Mucosa of descending colon (tissue), 3 donors: ENCODE measurements around the gene SGPP2. TPM values are rescaled to one million over a fixed set of nuclear protein-coding genes. Genes with fewer than 3 reads are reported as not detected.
"Not testable (repeated sequence)": the region's sequence is repeated elsewhere in the genome, so short reads cannot be mapped to it uniquely, and the experiment has no call there.

ENCODE experiments used
- ATAC-seq: fragments of 200-7000 bp; cut with Tn5 transposase; one replicate; pipeline ENCODE4 v1.9.1; 2020; ENCODE audit warnings: mild to moderate bottlenecking, moderate library complexity
- DNase-seq, 3 donors: peaks; one replicate each; pipeline ENCODE4 v3.0.0-alpha.2; 2020
- H3K36me3 ChIP-seq: fragments of 200-600 bp; one replicate; pipeline ENCODE4 v1.8.0; 2021; ENCODE audit warnings: low read depth, mild to moderate bottlenecking
- H3K4me1 ChIP-seq: fragments of 200-600 bp; one replicate; pipeline ENCODE4 v1.8.0; 2021; ENCODE audit warnings: low read depth, mild to moderate bottlenecking
- H3K4me3 ChIP-seq: fragments of 200-600 bp; one replicate; pipeline ENCODE4 v1.8.0; 2021; ENCODE audit warnings: mild to moderate bottlenecking
- H3K9me3 ChIP-seq: fragments of 200-600 bp; one replicate; pipeline ENCODE4 v1.8.0; 2021; ENCODE audit warnings: mild to moderate bottlenecking
- CTCF ChIP-seq: fragments of 200-600 bp; IDR thresholded peaks from one replicate; pipeline ENCODE4 v1.8.0; 2022; ENCODE audit warnings: antibody characterized with exemption, mild to moderate bottlenecking
- intact Hi-C, 2 donors: fragments of 100-400 bp; cut with DNase I in 1 of 2; cut with micrococcal nuclease in 1 of 2; formaldehyde crosslinking; loops; one replicate each; pipeline versions ENCODE4 v1.11.0 to v1.11.1; 2022; cut with DNase I, micrococcal nuclease
- total RNA-seq, 3 donors: library from RNA; stranded (reverse); fragmentation: NEBNext Ultra II Directional in 2 of 3; extraction: Animal tissue kit (Norgen Biotek cat#: 25700) in 2 of 3; gene quantifications; one replicate each; pipeline versions ENCODE4 v1.2.1 to v1.2.4, GENCODE V29; 2021 to 2023
- donor health status: DM: no; HTN: no; CAD: no; lungs with moderate emphysema.
- donor health status: DM: no; HTN: no; CAD: no.
- donor health status: DM: no; HTN: yes; CAD: no.

Gene SGPP2
- total RNA-seq, 3 donors from 2014 or later = 31.3 to 101 (median 75.2) TPM

- no peak for ATAC-seq
- Histone ChIP-seq H3K4me3 (no peak overlapping the region), H3K4me1 (peaks cover 31% of the 10 kb centered on the region), H3K36me3 (no peaks in the 10 kb centered on the region), H3K9me3 (no peaks in the 10 kb centered on the region)
- DNase-seq = no peak
- intact Hi-C loops = no loop called here
- no peak for TF ChIP-seq CTCF
Observed at GRCh38 chr2:222430071-222430470, 5.7 kb downstream of the SGPP2 start.

- ATAC-seq = no peak
- TF ChIP-seq CTCF = no peak
- Histone ChIP-seq H3K9me3 (no peaks in the 10 kb centered on the region), H3K4me1 (peaks cover 33% of the 10 kb centered on the region), H3K4me3 (no peak overlapping the region), H3K36me3 (no peaks in the 10 kb centered on the region)
- DNase-seq = no peak
- intact Hi-C loops = no loop called here
Observed at GRCh38 chr2:222430681-222431080, 6.3 kb downstream of the SGPP2 start.

GRCh38 chr2:222431869-222432268, 7.5 kb downstream of the SGPP2 start:
- TF ChIP-seq CTCF = no peak
- Histone ChIP-seq H3K9me3 (no peaks in the 10 kb centered on the region), H3K4me1 (peaks cover 32% of the 10 kb centered on the region), H3K36me3 (no peaks in the 10 kb centered on the region), H3K4me3 (no peak overlapping the region)
- intact Hi-C loops = no loop called here
- no peak for DNase-seq
- ATAC-seq = no peak

- H3K4me3 ChIP-seq = no peak overlapping the region
- ATAC-seq = peak; percentile 55
- intact Hi-C loops = no loop called here
- no peaks in the 10 kb centered on the region for H3K9me3 ChIP-seq
- no peak for TF ChIP-seq CTCF
- H3K4me1 ChIP-seq = peaks cover 25% of the 10 kb centered on the region
- no peak for DNase-seq
- H3K36me3 ChIP-seq = no peaks in the 10 kb centered on the region
Observed at GRCh38 chr2:222433332-222434173, 9.2 kb downstream of the SGPP2 start.

- intact Hi-C loops = no loop called here
- Histone ChIP-seq H3K36me3 (no peaks in the 10 kb centered on the region), H3K4me1 (peaks cover 25% of the 10 kb centered on the region), H3K4me3 (no peak overlapping the region), H3K9me3 (no peaks in the 10 kb centered on the region)
- no peak for ATAC-seq
- no peak for DNase-seq
- TF ChIP-seq CTCF = no peak
Observed at GRCh38 chr2:222434204-222434603, 9.9 kb downstream of the SGPP2 start.

- H3K36me3 ChIP-seq, H3K9me3 ChIP-seq, H3K4me3 ChIP-seq, intact Hi-C loops: not testable (repeated sequence)
- ATAC-seq (peak; percentile 47), DNase-seq (peak in 1 of 3 donors; percentile 60)
- H3K4me1 ChIP-seq = peaks cover 25% of the 10 kb centered on the region
Observed at GRCh38 chr2:222435400-222436039, 11.2 kb downstream of the SGPP2 start.
